Heart right ventricle (tissue), 16 donors: ENCODE measurements around the gene APC2. TPM values are rescaled to one million over a fixed set of nuclear protein-coding genes. Genes with fewer than 3 reads are reported as not detected.

Experiments used
- ATAC-seq, 8 donors: fragments of 200-7000 bp; cut with Tn5 transposase; one replicate each; pipeline ENCODE4 v1.9.1; 2020; ENCODE audit warnings: mild to moderate bottlenecking in 8 of 8, moderate library complexity in 8 of 8, moderate number of reproducible peaks in 1 of 8
- DNase-seq, 2 donors: peaks; one replicate each; pipeline ENCODE4 v3.0.0-alpha.2; 2020
- H3K27ac ChIP-seq, 10 donors: fragments of 200-600 bp; sonication (generic) in 2 of 10; one replicate each; pipeline versions ENCODE4 v1.5.0 to v1.8.0; 2020 to 2022; ENCODE audit warnings: mild to moderate bottlenecking in 3 of 10
- H3K27me3 ChIP-seq, 7 donors: fragments of 200-600 bp; one replicate each; pipeline ENCODE4 v1.8.0; 2021 to 2022; ENCODE audit warnings: mild to moderate bottlenecking in 2 of 7
- H3K36me3 ChIP-seq, 9 donors: fragments of 200-600 bp; sonication (generic) in 1 of 9; one replicate each; pipeline versions ENCODE4 v1.5.0 to v1.8.0; 2020 to 2022; ENCODE audit warnings: mild to moderate bottlenecking in 2 of 9
- H3K4me1 ChIP-seq, 9 donors: fragments of 200-600 bp; sonication (generic) in 1 of 9; one replicate each; pipeline versions ENCODE4 v1.5.0 to v1.8.0; 2020 to 2022; ENCODE audit warnings: mild to moderate bottlenecking in 4 of 9
- H3K4me3 ChIP-seq, 10 donors: fragments of 200-600 bp; sonication (generic) in 2 of 10; one replicate each; pipeline versions ENCODE4 v1.5.0 to v1.8.0; 2020 to 2022; ENCODE audit warnings: mild to moderate bottlenecking in 7 of 10, moderate library complexity in 2 of 10
- H3K9me3 ChIP-seq, 11 donors: fragments of 200-600 bp in 10 of 11; sonication (generic) in 2 of 11; one replicate each; pipeline versions ENCODE4 v1.5.0 to v1.8.0; 2013 to 2022; ENCODE audit warnings: mild to moderate bottlenecking in 2 of 11, control low read depth in 1 of 11, moderate library complexity in 1 of 11
- CTCF ChIP-seq, 9 donors: fragments of 200-600 bp; sonication (generic) in 2 of 9; IDR thresholded peaks; one replicate each; pipeline versions ENCODE4 v1.5.0 to v1.8.0; 2021 to 2022; ENCODE audit warnings: antibody characterized with exemption in 9 of 9, mild to moderate bottlenecking in 5 of 9, moderate library complexity in 1 of 9
- WGBS, 2 donors: extraction: QIAGEN DNeasy Blood & Tissue Kit; methylation state at CpG; one replicate each; pipeline ENCODE4 v1.1.7; 2013; ENCODE audit warnings: inconsistent platforms in 1 of 2; 5-methylcytosine and 5-hydroxymethylcytosine counted together
- intact Hi-C, 10 donors: fragments of 100-400 bp; cut with DNase I; formaldehyde crosslinking; loops; one replicate each; pipeline versions ENCODE4 v1.11.1 to v1.14.2; 2022
- polyA plus RNA-seq, 2 donors: library from polyadenylated mRNA; stranded (reverse); fragments of 200-250 nt; gene quantifications; one replicate each; pipeline ENCODE4 v1.2.3, GENCODE V29; 2013
- total RNA-seq, 10 donors: library from RNA; stranded (reverse); fragmentation: NEBNext Ultra II Directional in 3 of 10; extraction: Animal tissue kit (Norgen Biotek cat#: 25700) in 3 of 10; gene quantifications; one replicate each; pipeline versions ENCODE4 v1.2.1 to v1.2.4, GENCODE V29; 2021 to 2023
- donor health status: Arrhythmogenic right ventricular cardiomyopathy.
- donor health status: ischemic (EF 13 %, LVEDD 7.1; RV severe dilation, severe dysfunction).
- donor health status: healthy with polysubstance abuse.
- donor health status: DM: no; HTN: yes; CAD: no.
- donor health status: DM: no; HTN: no; CAD: no.
- donor health status: ischemic (EF 25% LVEDD 6.9; RV normal size, moderate dysfunction).
- donor health status: ischemic (EF 25% LVEDD 5.7; RV mildly dilated, moderate dysfunction).
- donor health status: healthy.
- donor health status: DM: yes; HTN: yes; CAD: no.
- donor health status: Ischemic cardiomyopathy.
- donor health status: ischemic (EF 35%, LVEDD 5.7; RV mildly dilated, moderate dysfunction).
- donor health status: nonischemic (EF 11% LVEDD 7.7; RV severe dilation, severe dysfunction).
- donor health status: DM: yes; HTN: yes; CAD: no.
- donor health status: PGD.
- donor health status: ischemic (EF 29% LVEDD 5.4; RV normal size, mild dysfunction).
- donor health status: nonischemic (EF 23%, LVEDD 6.1; RV moderate dilation, normal function).

Gene APC2
- total and polyA plus RNA-seq, 12 donors: 0.02 to 0.23 (median 0.09) TPM; not detected in 1

- intact Hi-C loops: loop anchor here in 4 of 10 donors (10.0 kb wide), 1 partner anchor 135 kb away; the partner anchor contains the start of gene FAM174C (in 4 of the 4)
- Histone ChIP-seq H3K4me3 (peak overlapping the region; percentile 68 to 100 (median 99)), H3K4me1 (peaks cover 41 to 68% (median 61%) of the 10 kb centered on the region in 9 donors), H3K27ac (peak overlapping the region in 9 of 10 donors; percentile 94 to 99 (median 98)), H3K36me3 (peaks cover 0 to 27% (median 3%) of the 10 kb centered on the region in 9 donors), H3K27me3 (no peaks in the 10 kb centered on the region), H3K9me3 (no peaks in the 10 kb centered on the region)
- DNase-seq: no peak
- no peak for TF ChIP-seq CTCF (IDR thresholded peaks at IDR 0.05)
- WGBS, 2 donors: 55 to 56% methylated on average over 33 of the region's 33 CpGs
- ATAC-seq: peak in 1 of 8 donors; percentile 1
These were observed 40.5 kb upstream of the APC2 start for GRCh38 chr19:1409204-1410005.

GRCh38 chr19:1410136-1410786 is 39.7 kb upstream of the APC2 start:
- Histone ChIP-seq H3K9me3 (no peaks in the 10 kb centered on the region), H3K27ac (peak overlapping the region in 9 of 10 donors; percentile 60 to 99 (median 78)), H3K4me1 (peaks cover 41 to 75% (median 69%) of the 10 kb centered on the region in 9 donors), H3K27me3 (no peaks in the 10 kb centered on the region), H3K4me3 (peak overlapping the region in 6 of 10 donors; percentile 13 to 100 (median 99)), H3K36me3 (peaks cover 0 to 29% (median 3%) of the 10 kb centered on the region in 9 donors)
- TF ChIP-seq CTCF (IDR thresholded peaks at IDR 0.05): no peak
- DNase-seq (no peak), ATAC-seq (no peak)
- intact Hi-C loops: loop anchor here in 1 of 10 donors (10.0 kb wide), 1 partner anchor 135 kb away; the partner anchor contains the start of gene FAM174C
- 70 to 72% methylated on average over 23 of the region's 23 CpGs for WGBS, 2 donors

GRCh38 chr19:1410789-1411188 is 39.1 kb upstream of the APC2 start:
- Histone ChIP-seq H3K4me1 (peaks cover 46 to 80% (median 75%) of the 10 kb centered on the region in 9 donors), H3K4me3 (peak overlapping the region in 3 of 10 donors; percentile 13 to 99 (median 99)), H3K36me3 (peaks cover 0 to 29% (median 3%) of the 10 kb centered on the region in 9 donors), H3K9me3 (no peaks in the 10 kb centered on the region), H3K27ac (peak overlapping the region in 9 of 10 donors; percentile 60 to 99 (median 78)), H3K27me3 (no peaks in the 10 kb centered on the region)
- ATAC-seq (no peak), DNase-seq (no peak)
- WGBS, 2 donors: 62 to 67% methylated on average over 9 of the region's 9 CpGs
- intact Hi-C loops: loop anchor here in 1 of 10 donors (10.0 kb wide), 1 partner anchor 136 kb away; the partner anchor contains the start of gene FAM174C
- TF ChIP-seq CTCF (IDR thresholded peaks at IDR 0.05): no peak
